Measurements from ENCODE around the gene AK5. TPM values are rescaled to one million over a fixed set of nuclear protein-coding genes. Genes with fewer than 3 reads are reported as not detected.

AK5 gene
- total RNA-seq, 1 donor from 2014 or later = not detected

GRCh38 chr1:77282866-77283539, 1.2 kb downstream of the AK5 start:
- peak; percentile 10 for DNase-seq (ENCODE audit: low spot score)
- Mint-ChIP-seq H3K36me3 (ENCODE audit: low read depth, unreplicated experiment) (no peaks in the 10 kb centered on the region), H3K27ac (ENCODE audit: unreplicated experiment) (no peak overlapping the region), H3K4me1 (ENCODE audit: unreplicated experiment) (no peaks in the 10 kb centered on the region), H3K27me3 (ENCODE audit: unreplicated experiment) (peaks cover 13% of the 10 kb centered on the region), H3K9me3 (ENCODE audit: unreplicated experiment) (no peaks in the 10 kb centered on the region), H3K4me3 (ENCODE audit: unreplicated experiment) (peak overlapping the region; percentile 60)
- TF ChIP-seq CTCF (IDR thresholded peaks at IDR 0.05; ENCODE audit: unreplicated experiment) = no peak

GRCh38 chr1:77283701-77284425, 2.0 kb downstream of the AK5 start:
- TF ChIP-seq CTCF (IDR thresholded peaks at IDR 0.05; ENCODE audit: unreplicated experiment) = no peak
- Mint-ChIP-seq H3K9me3 (ENCODE audit: unreplicated experiment) (no peaks in the 10 kb centered on the region), H3K4me3 (ENCODE audit: unreplicated experiment) (no peak overlapping the region), H3K27ac (ENCODE audit: unreplicated experiment) (no peak overlapping the region), H3K27me3 (ENCODE audit: unreplicated experiment) (peaks cover 13% of the 10 kb centered on the region), H3K4me1 (ENCODE audit: unreplicated experiment) (no peaks in the 10 kb centered on the region), H3K36me3 (ENCODE audit: low read depth, unreplicated experiment) (no peaks in the 10 kb centered on the region)
- DNase-seq (ENCODE audit: low spot score) = no peak

- Mint-ChIP-seq H3K4me3 (ENCODE audit: unreplicated experiment) (no peak overlapping the region), H3K9me3 (ENCODE audit: unreplicated experiment) (no peaks in the 10 kb centered on the region), H3K27ac (ENCODE audit: unreplicated experiment) (no peak overlapping the region), H3K36me3 (ENCODE audit: low read depth, unreplicated experiment) (no peaks in the 10 kb centered on the region), H3K4me1 (ENCODE audit: unreplicated experiment) (no peaks in the 10 kb centered on the region), H3K27me3 (ENCODE audit: unreplicated experiment) (peaks cover 6% of the 10 kb centered on the region)
- TF ChIP-seq CTCF (IDR thresholded peaks at IDR 0.05; ENCODE audit: unreplicated experiment) = no peak
- DNase-seq (ENCODE audit: low spot score) = no peak
These were observed 5.7 kb downstream of the AK5 start for GRCh38 chr1:77287535-77287934.

GRCh38 chr1:77288275-77288674, 6.5 kb downstream of the AK5 start:
- no peak for TF ChIP-seq CTCF (IDR thresholded peaks at IDR 0.05; ENCODE audit: unreplicated experiment)
- Mint-ChIP-seq H3K4me3 (ENCODE audit: unreplicated experiment) (no peak overlapping the region), H3K36me3 (ENCODE audit: low read depth, unreplicated experiment) (no peaks in the 10 kb centered on the region), H3K27me3 (ENCODE audit: unreplicated experiment) (no peaks in the 10 kb centered on the region), H3K27ac (ENCODE audit: unreplicated experiment) (no peak overlapping the region), H3K4me1 (ENCODE audit: unreplicated experiment) (no peaks in the 10 kb centered on the region), H3K9me3 (ENCODE audit: unreplicated experiment) (no peaks in the 10 kb centered on the region)
- DNase-seq (ENCODE audit: low spot score) = no peak

GRCh38 chr1:77290576-77290975, 8.8 kb downstream of the AK5 start:
- no peak overlapping the region for H3K27ac Mint-ChIP-seq (ENCODE audit: unreplicated experiment)

More at GRCh38 chr1:77290576-77290975, 8.8 kb downstream of the AK5 start:
- Mint-ChIP-seq H3K9me3 (ENCODE audit: unreplicated experiment) (no peaks in the 10 kb centered on the region), H3K4me1 (ENCODE audit: unreplicated experiment) (no peaks in the 10 kb centered on the region), H3K4me3 (ENCODE audit: unreplicated experiment) (no peak overlapping the region), H3K27me3 (ENCODE audit: unreplicated experiment) (no peaks in the 10 kb centered on the region), H3K36me3 (ENCODE audit: low read depth, unreplicated experiment) (no peaks in the 10 kb centered on the region)
- no peak for TF ChIP-seq CTCF (IDR thresholded peaks at IDR 0.05; ENCODE audit: unreplicated experiment)
- no peak for DNase-seq (ENCODE audit: low spot score)

All from endothelial cell (in vitro differentiated cells).